Activated gamma-delta T cell treated with Interleukin-2 at 50 U/mL for 16 hours (primary cell): Measurements from ENCODE around the gene SEMA4C.

Experiments
- DNase-seq: peaks from one replicate; pipeline ENCODE4 v3.0.0-alpha.2; 2020

Gene SEMA4C

DNA sequence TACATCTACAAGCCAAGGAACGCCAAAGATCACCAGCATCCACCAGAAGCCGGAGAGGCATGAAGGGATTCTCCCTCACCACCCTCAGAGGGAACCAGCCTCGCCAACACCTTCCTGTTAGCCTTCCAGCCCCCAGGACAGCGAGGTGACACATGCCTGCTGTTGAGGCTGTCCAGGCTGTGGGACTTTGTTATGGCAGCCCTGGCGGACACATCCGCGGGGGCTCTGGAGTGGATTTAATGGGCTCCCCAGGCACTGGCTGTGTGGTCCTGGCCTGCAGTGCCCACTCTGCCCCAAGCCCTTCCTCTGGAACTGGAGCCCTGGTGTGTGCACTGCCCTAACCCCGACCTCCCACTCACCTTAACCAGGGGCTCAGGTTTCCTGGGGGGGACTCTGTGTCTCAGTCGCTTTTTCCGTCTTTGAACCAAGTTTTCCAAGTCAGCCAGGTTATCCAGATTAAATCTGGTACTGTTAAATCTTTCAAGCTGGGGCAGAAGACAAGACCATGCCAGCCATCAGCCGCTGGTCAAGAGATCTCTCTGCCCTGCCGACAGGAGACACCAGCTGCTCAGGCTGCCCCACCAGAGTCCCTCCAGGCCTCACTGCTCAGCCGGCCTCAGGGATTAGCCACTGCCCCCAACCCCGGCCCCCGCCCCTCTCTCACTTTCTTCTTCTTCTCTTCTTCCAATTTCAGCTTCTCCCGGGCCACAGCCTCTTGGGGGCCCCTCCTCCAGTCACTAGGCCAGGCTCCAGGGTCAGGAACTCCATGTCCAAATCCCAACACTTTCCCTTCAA lies 28.0 kb downstream of the SEMA4C start:
- no peak for DNase-seq

DNA sequence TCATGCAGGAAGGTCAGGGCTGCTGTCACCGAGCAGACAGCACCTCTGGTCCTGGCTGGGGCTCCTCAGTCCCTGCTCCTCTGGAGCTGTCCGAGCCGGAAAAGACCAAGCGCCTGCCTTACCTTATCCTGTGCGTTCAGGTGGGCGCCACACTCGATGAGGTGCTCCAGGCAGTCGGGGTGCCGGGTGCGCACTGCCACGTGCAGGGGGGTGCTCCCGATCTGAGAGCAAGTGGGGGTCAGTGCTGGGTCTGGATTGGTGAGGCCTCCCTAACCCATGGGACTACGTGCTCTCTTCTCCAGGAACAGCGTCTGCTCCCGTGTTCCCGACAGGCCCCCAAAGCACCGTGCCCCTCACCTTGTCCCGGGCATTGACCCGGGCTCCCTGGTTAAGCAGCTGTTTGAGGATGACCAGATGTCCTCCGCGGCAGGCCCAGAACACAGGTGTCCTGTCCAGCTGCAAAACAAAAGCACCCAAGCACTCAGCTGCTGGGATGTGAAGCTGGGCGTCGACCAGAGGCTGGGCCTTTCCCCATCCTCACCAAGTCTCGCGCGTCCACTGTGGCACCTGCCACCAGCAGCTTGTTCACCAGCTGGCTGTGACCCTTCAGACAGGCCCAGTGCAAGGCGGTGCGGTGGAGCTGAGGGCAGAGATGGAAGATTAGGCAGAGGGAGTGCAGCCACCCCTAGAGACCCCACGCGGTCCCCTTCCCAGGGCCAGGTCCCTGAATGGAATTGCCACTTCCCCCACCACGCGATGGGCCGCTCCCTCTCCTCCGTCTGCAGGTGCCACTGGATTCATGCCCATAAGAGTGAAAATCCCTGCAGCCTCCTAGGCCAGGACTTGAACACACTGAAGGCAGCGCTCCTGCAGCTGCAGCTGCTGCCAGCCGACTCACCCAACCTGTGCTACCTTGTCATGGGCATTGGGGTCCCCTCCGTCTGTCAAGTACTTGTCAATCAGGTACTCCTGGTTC lies 29.7 kb downstream of the SEMA4C start:
- DNase-seq: no peak

DNA sequence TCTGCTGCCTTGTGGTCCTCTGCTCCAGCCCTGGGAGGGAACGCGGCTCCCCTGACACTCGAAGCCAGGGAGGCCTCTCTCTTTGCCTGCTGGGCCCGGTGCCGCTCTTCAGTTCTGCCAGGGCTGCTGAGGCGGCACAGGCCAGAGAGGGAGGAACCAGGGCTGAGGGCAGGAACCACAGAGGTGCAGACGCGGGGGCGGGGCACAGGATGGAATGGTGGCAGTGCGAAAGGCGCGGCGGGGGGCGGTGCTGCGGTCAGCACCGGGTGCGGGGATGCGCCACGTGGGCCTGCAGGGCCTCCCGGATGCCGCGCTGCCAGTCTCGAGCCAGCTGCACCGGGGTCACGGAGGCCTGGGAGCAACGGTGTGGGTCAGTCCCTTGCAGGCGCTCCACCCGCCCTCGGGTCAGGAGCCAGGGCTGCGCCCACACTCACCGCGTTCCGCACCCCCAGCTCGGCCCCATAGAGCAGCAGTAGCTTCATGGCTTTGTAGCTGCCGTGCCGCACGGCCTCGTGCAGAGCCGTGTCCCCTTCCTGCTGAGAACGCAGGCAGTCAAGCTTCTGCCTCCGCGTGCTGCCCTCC lies 30.5 kb downstream of the SEMA4C start:
- peak; percentile 87 for DNase-seq

DNA sequence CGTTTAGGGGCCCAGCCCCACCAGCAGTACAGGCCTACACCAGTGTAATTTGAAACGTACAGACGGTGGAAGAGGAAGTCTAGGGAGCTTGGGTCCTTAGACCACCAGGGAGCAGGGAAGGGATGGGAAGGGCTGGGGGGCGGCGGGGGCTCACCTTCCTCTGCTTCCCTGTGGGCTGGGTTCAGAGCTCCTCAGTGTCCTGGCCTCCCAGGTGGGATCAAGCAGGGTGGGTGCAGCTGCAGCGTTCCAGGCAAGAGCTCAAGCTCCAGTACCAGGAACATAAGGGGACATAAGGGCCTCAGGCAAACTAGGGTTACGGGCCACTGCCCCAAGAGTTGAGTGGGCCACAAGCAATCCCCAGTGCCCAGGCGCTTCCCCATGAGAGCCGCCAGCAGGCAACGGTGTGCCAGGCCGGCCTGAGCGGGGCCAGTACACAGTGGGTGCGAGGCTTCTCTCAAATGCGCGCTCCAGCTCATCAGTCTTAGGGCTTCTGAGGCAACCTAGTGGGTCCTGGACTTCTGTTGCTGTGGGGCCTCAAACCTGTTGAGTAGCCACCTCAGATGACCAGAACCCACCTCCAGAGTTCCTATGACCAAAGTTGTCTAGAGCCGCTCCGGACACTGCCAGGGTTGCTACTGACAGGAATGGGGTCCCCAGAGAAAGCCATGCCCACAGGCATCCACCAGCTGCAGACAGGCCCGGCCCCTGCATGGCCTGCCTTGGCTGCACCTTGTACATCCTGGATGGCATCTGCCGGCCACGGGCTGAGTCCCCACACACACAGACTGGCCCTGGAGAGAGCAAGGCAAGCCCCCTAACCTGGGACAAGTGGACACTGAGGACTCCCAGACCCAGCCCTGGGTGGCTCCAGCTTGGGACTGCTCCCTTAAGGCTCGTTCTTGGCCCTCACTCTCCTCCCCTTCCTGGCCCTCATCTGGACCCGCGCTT lies 31.3 kb downstream of the SEMA4C start:
- DNase-seq: no peak

DNA sequence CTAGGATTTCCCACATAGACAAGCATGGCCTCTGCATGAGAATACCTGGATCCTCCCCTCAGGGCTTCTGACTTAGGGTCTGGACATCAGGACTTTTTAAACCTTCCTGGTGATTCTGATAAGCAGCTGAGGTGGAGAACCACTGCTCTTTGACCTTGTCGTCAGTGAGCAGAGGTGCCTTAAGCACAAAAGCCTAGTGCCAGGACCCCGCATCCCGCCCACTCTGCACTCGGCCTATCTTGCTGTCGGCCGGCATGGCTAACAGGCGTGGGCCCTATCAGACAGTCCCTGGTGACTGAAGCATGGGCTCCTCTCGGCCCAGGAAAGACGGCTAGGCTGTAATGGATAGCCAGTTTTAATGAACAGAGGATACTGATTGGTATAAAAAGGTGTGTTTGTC lies 32.3 kb downstream of the SEMA4C start:
- DNase-seq: no peak

DNA sequence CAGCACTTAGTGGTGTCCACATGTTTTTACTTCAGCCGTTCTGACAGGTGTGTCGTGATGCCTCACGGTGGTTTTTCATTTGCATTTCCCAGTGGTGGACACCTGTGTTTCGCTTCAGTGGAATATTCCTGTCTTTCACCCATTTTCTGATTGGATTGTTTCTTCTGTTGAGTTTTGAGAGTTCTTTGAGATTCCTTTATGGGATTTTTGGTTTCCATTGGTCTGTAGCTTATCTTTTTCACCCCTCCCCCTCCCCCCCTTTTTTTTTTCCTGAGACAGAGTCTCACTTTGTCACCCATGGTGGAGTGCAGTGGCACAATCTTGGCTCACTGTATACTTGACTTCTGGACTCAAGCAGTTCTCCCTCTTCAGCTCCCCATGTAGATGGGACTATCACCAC lies 34.0 kb downstream of the SEMA4C start:
- DNase-seq: no peak

DNA sequence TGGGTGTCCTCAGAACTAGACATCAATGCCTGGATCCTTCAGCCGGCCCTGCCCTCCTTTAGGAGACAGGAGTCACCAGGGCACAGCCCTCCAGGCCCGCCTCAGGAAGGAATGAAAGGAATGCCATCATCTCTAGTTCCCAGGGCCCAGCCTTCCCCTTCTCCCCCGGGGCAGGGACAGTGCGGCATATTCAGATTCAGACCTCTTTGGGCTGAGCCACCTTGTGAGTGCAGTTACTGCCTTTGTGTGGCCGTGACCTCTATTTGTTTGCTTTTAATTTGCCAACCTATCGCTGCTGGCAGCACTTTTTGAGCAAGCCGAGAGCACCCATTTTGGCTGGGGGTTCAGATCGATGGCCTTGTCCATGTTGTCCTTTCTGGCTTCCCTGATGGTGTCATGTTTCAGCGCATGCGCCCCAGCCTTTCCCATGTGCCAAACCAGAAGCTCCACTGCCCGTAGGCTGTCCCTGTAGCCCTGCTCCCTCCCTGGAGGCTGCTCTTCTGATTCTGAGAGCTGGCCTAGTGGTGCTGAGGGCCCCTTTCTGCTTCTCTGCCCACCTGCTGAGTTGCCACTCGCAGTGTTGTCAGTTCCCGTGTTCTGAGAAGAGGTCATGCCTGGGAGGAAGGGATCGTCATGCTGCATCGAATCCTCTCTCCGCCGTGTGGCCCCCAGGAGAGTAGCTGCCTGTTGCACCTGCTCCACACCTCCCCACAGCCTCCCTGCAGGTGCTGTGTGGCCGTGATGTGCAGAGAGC lies 36.9 kb downstream of the SEMA4C start:
- no peak for DNase-seq

DNA sequence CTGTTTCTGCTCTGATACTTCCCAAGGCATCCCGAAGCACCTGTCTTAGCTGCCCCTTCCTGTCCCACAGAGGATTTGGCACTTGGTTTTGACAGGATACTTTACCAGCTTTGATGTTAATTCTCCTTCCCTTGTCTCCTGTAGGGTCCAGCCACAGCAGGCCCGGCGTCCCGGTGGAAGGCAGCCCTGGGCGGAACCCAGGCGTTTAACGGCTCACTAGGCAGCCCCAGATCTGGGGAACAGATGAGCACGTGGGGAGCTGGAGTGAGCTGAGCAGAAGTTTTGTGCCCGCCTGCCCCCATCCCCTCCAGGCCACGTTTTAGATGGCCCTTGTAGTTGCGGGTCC lies 37.5 kb downstream of the SEMA4C start:
- DNase-seq: no peak

DNA sequence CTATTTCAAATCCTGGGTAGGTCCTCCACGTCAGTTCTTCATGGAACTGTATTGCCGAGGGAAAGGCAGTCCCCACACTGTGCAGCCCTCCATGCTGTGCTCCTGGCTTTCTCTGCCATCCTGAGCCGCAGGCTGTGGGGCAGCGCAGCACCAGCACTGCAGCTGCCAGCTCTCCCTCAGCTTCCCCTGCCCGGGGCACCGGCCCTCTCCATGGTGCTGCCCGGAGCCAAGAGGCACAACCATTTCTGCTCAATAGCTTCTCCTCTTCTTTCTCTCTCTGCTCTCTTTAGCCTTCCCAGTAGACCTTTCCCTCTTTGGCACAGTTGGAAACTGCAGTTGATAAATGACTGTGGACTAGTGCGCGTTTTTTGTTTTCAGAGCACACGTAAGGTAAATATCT lies 38.2 kb downstream of the SEMA4C start:
- DNase-seq: no peak

DNA sequence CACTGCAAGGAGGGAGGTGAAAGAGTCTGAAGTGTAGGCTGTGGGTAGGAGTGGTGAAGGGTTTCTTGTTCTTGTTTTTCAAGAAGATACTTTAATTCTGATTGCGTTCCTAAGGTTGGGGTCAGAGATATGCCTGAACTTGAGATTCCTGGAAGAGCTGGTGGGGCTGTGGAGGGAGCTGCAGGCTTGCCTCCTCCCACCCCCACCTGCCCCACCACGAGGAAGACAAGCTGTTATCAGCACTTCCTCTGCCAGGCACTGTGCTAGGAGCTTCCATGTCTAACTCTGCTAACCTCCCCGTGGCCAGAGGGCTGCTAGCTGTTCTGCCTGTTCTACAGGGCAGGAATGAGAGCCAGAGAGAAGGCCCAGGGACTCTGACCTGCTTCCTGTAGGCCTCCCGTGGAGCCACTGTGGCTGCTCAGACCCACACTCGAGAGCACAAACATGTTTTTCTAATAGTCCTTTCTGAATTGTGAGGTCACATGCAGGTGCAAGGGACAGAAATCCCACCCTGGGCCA lies 39.8 kb downstream of the SEMA4C start:
- DNase-seq: no peak

DNA sequence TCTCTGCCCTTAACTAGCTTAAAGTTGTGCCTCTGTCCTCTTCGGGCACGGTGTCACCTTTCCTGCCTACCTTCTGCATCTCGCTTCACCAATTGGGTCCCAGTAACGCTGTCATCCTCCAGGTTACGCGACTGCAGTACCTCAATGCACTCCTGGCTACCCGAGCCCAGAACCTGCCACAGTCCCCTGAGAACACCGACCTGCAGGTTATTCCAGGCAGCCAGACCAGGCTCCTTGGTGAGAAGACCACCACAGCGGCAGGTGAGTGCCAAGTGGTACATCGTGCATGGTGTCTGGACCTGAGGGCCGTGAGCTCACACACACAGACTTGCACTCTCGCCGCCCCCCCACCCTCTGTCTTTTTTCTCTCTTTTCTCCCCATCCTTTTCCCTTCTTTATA lies 41.0 kb downstream of the SEMA4C start:
- no peak for DNase-seq

DNA sequence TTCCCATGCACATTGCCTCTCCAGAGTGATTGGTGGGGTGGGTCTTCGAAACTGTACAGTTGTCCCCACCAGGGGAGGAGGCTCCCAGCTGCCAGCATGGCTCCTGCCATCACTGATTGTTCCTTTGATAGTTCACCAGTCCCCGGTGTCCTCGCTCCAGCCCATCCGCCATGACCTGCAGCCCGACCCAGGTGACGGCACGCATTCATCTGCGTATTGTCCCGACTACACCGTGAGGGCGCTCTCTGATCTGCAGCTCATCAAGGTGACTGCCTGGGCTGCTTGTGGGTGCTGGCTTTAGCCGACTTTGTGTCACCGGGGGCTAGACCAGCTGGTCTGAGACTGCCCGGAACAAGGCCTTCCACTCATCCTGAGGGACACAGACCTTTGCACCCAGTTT lies 41.4 kb downstream of the SEMA4C start:
- no peak for DNase-seq

DNA sequence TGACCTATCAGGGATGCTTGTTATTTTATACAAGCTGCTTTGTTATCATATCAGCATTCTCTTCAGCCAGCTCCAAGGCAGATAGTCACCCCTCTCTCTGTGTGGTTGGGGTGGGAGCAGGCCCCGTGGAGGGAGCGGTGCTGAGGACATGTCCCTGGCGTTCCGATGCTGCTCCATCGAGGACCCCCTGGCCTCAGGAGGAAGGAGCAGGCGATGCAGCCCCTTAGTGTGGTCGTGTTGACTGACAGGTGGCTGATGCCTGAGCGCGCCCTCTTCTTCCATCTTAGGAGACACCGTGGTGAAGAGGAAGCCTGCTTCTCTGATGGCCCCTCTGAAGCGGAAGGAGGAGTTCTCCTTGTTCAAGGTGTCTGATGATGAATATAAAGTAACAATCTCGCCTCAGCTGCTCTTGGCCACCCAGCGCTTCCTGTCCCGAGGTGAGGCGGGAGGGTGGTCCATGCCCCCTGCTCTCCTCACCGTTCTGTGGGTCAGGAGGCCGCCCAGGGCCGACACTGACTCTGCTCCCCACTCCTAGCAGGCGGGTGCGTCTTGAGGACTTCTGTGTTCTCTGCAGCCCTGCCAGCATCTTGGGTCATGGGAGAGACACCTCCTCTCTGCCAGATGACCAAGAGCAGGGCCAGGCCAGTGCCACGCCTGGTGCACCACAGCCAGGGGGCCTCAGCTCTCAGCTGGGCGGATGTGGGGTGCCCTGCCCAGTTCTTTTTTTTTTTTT lies 43.2 kb downstream of the SEMA4C start:
- no peak for DNase-seq

DNA sequence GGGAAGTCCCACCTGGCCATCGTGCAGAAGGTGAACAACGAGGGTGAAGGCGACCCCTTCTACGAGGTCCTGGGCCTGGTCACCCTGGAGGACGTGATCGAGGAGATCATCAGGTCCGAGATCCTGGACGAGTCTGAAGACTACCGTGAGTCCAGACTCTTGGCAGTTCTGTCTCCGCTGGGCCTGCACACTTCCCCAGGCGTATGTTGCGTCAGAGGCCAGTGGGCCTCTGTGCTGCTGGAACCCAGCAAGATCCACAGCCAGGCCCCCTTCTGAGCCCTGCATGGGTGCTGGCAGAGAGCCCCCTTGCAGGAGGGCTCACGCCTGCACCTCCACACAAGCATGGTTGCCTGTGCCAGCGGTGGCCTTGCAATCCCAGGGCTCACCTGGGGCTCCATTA lies 44.8 kb downstream of the SEMA4C start:
- DNase-seq: no peak

DNA sequence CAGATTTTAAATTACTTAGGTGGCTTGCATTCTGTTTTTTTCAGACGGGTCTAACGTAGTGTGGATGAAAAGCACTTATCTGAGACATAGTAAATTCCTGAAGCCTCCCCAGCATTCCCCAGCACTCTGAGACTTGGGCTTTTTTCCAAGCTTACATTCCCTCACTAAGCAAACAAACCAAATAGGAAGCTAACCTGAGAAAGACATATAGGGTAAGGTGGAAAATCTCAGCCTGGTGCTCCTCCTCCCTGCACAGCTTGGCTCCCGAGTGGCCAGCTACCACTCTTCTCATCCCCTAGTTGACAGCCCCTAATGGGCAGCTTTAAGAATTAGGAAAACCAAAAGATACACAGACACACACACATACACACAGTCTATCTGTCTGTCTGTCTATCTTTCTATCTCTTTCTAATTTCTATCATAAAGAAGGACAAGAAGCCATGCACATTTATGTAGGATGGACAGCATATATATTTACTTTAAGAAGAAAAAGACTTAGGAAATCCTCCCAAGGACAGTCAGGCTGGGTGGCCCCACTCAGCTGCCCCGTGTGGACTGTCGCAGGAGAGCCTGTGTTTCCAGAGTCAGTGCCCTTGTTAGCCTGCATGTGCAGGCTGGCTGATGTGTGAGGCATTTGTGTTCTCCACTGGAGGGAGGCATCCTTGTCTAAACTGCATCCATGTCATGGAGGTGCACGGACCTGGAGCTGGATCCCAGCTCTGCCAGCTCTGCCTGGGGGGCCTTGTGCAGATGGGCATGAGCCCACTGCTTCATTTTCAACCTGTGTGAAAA lies 45.6 kb downstream of the SEMA4C start:
- no peak for DNase-seq

DNA sequence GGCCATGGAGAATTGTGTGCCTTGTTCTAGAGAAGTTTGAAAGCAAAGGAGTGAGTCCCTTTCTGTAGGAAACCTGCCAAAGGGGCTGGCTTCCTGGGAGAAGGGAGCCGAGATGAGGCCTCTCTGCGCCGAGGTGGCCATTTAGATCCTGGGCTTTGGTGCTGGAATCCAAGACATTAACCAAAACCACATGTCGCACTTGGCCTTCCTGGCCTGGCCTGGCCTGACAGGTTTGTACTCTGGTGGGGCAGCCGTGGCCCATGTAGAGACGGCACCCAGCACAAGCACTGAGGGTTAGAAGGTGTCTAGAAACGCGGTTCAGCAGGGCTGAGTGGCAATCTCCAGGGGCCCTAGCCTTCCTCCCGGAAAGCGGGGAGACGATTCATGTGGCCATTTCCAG lies 46.7 kb downstream of the SEMA4C start:
- no peak for DNase-seq

DNA sequence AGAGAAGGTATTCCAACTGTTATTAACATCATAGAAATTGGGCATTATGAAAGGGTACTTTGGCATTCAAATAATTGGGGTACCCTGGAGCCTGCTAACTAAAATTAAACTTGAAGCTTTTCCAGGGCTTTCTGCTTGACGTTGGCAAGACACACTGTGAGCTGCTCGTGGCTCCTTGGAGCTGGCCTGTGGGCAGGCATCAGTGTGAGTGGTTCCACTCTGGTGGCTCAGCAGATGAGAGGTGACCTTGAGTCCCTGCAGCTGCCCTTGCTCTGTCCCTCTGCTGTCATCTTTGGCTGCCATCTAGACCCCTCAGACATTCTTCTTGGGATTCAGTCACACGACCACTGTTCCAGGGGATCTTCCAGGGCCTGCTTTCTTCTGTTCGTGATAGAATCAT lies 47.1 kb downstream of the SEMA4C start:
- DNase-seq: no peak

DNA sequence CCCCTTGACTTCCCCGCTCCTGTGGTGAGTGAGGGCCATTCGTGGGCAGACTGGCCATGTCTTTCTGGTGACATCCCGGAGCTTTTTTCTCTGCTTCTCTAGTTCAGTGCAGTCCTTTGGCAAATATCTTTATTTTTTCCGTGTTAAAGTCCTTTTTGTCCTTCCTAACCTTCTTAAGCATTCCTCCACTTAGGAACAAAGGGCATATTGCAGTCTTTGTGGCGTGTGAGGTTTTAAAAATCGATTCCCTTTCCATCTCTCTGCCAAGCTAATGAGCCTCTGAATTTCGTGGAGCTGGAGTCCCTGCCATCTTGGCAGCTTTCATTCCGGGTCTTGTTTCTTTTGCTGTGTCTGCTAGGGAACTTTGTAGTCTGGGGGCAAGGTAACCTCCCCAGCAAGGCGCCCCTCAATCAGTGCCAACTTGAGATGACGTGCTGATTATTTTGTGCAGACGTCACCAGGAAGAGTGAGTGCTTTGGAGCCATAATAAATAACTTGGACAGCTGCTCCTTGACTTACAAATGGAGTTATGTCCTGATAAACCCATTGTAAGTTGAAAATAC lies 48.7 kb downstream of the SEMA4C start:
- no peak for DNase-seq

DNA sequence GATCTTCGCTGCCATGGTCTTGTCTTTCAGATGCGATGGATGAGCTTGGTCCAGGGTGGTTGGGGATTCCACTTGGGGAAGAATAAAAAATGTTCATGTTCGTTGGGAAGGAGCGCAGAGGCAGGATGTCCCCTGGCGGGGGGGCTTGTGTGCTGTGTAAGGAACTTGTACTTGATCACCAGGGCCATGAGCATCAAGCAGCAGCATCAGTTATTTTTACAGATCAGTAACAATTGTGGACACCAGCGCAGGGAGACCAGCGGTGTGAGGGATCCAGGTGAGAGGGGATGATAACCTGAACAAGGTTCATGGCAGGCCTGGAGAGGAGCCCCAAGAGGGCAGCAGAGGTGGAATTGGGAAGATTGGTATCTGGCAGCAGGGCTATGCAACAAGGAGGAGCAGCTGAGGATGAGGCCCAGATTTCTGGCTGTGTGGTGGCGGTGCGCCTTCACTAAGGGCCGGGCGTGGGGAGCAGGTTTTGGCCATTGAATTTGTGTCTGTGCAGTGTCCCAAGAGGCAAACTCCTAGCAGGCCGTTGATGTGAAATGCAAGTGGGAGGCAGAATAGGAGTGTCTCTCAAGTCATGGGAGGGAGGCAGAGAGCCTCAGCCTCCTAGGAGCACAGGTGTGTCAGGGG lies 49.9 kb downstream of the SEMA4C start:
- no peak for DNase-seq
